ENCODE data around the gene SCUBE1.

Gene SCUBE1

DNA sequence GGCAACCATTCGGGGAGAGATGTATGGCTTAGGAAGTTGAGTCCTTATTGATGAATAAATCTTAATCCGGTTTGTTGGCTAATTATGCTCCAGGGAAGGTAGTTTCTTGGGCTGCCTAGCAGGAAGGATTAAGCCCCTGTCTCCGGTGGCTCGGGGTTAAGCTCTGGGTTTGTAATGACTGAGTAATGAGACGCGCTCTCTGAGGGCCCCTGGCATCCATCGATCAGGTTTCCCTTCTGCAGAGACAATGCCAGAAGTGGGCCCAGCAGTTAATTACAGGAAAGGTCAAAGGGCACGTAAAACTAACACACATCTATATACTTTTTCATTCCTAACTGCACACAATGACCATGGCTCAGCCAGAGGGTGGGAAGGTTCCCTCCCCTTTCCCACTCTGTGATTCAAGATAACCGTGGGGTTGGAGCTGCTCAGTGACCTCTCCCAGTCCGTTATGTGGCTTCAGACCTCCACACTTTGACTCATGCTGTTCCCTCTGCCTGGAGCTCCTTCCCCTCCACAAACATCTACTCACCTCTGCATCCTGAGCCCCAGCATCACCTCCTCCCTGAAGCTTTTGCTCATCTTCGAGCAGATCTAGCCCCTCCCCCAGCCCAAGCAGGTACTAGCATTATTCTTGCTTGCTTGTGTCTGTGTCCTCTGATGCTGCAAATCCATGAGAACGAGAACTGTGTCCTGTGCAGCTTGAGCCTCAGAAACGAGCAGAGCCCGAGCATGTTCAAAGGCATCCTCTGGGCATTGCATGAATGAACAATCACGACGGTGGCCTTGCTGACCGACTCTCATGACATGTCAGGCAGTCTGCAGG lies 16.6 kb downstream of the SCUBE1 start:
- no peak for DNase-seq (ENCODE audit: low spot score)

DNA sequence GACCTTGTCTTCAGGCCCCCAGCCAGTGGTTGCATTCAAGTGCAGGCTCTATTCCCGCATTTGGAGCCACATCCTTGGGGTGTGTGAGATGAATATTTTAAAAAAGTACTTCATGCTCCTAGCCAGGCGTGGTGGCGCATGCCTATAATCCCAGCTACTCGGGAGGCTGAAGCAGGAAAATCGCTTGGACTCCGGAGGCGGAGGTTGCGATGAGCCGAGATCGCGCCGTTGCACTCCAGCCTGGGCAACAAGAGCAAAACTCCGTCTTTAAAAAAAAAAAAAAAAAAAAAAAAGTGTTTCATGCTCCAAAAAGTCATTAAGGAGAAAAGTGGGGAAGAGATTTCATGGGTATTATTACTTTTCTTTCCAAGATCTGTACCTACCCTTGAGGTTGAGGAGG lies 18.0 kb downstream of the SCUBE1 start:
- DNase-seq (ENCODE audit: low spot score) = no peak

DNA sequence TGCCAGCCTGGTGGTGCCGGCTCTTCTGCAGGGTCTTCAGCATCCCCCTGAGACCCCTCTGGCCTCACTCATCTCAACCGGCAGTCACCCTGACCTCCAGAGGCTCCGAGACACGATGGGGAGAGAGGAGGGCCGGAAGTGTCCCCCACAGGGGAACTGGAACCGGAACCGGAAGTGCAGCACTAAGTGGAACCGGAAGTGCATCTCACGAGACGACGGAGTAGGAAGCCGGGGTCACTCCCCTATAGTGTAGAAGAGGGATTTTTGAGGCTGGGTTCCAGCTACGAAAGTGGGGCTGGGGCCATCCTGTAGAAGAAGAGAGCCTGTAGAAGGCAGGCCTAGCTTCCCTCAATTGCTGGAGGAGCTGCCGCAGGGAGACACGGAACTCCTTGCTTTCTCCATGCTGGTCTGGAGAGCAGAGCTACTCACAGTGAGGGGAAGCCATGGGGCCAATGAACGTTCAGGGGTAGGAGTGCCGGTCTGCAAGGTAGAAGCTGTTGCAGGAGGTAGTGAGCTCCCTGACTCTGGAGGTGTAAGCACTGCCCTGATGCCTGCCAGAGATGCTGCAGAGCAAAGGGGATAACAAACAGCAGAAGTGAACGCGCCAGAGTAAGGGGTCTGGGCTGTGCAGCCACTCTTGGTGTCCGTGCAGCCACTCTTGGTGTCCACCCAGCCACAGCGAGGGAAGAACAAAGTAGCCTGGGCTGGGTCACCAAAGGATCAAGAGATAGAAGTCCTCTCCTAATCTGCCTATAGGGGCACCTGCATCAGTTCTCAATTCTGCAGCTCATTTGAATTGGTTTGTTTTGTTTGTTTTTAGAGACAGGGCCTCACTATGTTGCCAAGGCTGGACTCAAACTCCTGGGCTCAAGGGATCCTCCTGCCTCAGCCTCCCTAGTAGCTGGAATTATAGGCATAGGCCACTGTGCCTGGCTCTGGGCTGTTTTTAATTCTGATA lies 21.9 kb downstream of the SCUBE1 start:
- DNase-seq (ENCODE audit: low spot score) = no peak

DNA sequence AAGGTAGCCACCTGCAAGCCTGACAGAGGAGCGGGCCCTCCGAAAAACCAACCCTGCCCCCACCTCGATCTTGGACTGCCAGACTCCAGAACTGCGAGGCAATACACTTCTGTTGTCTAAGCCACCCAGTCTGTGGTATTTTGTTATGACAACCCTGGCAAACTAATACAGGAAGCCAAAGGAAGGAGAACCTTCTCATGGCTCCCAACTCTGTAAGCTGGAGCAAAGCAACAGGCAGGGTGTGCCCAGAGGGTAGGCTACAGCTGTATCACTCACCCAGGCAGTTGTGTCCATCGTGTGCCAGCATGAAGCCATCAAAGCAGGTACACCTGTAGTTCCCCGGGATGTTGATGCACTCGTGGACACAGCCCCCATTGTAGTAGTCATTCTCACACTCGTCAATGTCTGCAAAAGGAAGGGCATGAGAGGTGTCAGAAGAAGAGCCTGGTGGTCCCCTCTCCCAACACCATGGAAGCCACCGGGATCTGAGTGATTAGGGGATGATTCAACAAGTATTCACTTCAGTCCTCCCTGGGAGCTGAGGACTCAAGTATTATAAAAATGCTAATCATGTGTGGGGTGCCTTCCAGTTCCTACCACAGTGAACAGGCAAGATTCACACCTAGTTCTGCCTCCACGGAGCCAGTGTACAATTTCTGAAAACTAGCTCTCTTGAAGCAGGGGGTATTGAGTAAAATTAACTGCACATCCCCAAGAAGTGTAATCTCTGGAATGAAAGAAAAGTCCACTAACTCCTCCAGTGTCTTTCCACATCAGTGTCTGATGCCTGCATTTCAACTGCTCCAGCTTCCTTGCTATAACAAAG lies 23.3 kb downstream of the SCUBE1 start:
- DNase-seq (ENCODE audit: low spot score) = no peak

DNA sequence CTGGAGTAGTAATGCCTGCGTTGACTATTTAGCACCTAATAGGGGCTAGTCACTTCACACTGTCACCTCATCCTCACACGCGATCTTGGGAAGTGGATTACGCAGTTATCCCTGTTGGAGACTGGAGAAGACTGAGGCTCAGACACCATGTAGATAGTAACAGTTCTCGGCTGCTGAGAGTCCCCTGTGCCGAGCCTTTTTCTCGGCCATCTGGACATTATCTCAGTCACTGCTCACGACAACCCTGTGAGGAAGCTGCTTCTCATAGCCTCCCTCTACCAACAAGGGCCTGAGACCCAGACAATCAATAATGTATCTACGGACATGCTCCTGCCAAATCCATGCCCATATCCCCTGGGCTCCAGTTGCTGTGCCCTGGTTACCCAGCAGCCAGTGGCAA lies 25.9 kb downstream of the SCUBE1 start:
- no peak for DNase-seq (ENCODE audit: low spot score)

DNA sequence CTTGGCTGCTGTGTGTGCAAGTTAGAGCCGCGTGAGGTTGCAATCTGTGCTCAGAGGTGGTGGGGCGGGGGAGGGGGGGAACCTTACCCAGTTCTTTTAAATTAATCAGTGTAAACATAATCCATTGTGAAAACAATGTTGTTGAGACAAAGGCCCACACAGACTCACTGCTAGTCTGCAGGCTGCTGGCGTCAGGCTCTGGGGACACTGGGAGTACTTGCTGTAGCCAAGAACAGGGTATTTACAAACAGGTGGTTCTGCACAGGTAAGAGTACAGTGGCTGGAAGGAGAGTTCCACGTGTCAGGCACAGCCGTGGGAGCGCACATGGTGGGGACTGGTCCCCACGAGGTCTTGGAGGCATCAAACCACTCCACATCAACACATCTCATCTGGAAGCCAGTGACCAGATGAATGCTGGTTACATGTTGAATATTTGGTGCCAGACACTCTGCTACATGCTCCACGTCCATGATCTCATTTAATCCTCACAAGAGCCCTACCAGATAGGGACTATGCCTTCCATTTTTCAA lies 27.4 kb downstream of the SCUBE1 start:
- DNase-seq (ENCODE audit: low spot score) = no peak

DNA sequence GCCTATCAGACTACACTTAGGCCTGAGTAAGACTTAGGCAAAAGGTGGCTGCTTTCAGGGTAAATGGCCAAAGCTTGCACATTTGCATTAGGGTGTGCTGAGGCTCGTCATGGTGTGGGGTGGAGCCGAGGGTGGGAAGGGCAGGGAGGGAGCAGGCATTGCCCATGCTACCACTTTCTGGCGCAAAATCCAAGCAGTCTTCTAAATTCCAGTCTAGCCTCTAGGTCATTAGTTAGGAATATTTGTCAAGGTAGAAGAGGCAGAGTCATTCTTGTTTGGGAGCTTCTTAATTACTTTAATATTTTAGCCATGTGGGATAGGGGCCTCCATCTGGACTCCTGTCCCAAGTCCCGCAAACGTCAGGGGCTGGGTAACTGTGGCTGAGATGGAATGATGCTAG lies 28.6 kb downstream of the SCUBE1 start:
- DNase-seq (ENCODE audit: low spot score) = no peak

DNA sequence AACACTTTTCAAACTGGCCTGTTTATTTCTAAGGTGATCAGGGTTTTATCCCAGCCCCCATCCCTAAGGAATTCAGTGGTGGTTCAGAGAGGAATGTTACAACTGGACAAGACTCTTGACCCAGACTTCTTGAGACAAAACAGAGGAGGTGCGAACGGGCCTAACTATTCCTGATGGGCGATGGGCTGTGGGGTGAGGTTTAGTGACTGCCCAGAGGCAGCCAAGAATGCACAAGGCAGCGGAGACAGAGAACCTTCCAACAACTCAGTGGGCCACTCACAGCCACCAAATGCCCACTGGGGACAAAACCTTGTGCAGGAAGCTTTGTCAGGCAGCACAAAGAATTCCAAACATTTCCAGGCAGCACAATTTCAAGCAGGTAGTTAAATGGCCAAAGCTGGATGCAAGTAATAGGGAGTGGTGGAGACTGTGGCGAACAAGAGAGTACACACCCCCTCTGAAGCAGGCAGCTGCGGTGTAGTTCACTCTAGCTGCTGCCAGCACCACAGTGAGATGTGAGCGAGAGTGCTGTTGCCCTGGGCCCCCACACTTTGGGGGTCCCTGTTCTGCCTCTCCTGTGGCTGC lies 29.2 kb downstream of the SCUBE1 start:
- no peak for DNase-seq (ENCODE audit: low spot score)

DNA sequence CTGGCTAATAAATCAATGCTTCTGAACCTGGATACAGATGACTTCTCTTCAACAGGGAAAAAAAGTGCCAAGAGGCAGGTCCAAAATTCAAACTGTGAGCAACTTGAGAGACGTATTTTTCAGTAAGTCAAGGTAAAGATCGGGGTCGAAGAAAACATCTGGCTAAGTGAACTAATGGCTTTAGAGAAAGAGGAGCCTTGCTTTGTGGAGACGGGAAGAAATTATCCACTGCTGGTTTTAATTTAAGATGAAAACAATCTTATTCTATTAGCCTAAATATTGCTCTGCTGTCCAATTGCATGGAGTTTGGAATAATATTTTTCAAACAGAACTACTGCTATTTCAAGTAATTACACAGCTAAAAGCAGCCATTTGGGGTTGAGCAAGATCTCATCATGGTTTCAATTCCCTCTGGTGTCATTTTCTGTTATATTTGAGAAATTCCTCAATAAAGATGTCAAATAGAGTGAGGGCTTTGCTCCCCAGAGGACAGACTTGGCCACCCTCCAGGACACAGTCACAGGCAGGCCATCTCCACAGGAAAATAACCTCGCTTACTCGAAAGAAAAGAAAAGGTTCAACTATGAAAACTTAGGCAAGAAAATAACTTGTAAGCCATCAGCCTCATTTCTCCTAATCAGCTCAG lies 29.8 kb downstream of the SCUBE1 start:
- no peak for DNase-seq (ENCODE audit: low spot score)

DNA sequence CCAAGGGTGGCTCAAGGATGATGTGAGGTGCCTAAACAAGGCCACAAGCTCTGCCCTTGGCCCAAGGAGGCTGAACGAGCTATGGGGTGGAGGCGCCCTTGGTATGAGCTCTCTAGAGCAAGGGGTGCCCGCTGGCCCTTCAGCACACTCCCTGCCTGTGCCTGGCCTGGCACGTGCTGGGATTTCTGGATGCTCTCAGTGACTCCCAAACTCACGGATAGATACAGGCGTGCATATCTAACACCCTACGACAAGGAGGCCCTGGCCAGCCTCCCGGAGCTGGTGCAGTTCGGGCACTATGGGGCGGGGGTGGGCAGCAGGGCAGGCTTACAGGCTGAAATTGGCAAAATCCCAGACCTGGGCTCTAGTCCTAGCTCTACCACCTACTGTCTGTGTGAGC lies 30.6 kb downstream of the SCUBE1 start:
- no peak for DNase-seq (ENCODE audit: low spot score)

DNA sequence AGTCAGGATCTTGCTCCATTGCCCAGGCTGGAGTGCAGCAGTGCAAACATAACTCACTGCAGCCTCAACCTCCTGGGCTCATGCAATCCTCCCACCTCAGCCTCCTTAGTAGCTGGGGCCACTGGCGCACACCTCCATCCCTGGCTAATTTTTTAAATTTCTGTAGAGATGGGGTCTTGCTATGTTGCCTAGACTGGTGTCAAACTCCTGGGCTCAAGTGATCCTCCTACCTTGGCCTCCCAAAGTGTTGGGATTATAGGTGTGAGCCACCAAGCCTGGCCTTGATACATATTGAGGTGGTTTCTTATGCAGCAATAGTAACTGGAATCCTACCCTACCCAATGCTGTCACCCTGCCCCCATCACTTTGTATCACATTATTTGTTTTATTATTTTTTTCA lies 32.4 kb downstream of the SCUBE1 start:
- no peak for DNase-seq (ENCODE audit: low spot score)

DNA sequence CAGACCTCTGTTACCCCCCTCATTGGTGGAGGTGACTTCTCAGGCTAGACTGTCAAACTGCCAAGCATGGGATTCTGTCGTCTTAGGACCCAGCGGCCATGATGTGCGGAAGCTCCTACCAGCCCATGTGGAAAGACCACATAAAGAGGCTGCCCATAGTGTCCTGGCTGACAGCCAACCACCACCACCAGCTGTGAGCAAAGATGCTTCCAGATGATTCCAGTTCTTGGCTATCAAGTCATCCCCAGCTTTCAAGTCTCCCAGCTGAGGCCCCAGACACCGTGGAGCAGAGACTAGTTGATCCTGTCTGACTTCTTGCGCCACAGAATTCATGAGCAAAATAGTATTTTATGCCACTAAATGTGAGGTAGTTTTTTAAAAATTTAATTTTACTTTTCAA lies 32.9 kb downstream of the SCUBE1 start:
- no peak for DNase-seq (ENCODE audit: low spot score)

DNA sequence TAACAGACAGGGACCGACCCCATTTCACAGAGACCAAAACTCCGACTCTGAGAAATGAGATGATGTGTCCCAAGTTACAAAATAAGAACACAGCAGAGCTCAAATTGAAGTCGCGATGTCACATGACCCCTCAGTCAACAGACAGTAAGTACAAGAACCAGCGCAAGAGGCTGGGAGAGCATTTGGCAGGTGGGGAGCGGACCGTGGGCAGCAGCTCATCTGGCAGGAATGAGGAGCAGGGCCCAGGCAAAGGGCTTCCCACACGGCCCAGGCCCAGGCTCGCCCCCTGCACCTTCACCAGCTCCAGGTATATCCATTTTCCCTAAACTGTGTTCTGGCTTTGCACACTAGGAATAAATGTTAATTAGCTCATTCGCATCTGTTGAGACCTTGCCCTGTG lies 34.3 kb downstream of the SCUBE1 start:
- no peak for DNase-seq (ENCODE audit: low spot score)

DNA sequence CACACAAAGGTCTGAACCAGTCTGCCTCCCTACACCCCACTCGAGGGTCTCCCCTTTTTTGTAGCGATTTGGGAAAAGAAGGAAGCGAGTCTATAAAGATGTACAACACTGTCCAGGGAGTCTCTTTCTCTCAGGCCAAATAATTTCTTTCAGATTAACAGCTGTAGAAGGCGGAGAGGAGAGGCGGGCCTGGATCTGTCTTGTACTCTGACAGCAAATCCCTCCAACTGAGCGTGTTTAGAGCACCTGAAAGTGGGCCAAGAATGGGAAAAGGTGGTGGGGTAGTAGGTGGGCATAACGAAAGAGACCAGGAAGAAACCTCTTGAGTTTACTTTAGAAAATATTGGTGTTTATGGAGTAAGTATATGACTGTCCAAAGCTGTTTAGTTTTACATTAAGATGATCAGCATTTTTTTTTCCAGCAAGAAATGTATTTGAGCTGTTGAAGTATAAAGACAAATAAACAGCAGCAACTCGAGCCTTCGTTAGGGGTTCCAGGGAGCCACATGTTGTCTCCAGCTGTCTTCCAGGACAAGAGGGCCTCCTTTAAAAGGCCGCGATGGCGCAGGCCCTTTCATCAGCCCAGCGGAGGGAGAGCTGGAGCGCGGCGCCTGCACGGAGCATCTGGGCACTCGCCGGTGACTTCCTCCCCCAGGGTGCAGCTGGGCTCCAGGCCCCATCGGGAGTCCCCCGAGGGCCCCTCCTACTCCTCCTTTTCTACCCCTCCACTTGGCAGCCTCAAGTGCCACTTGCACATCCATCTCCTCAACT lies 34.9 kb downstream of the SCUBE1 start:
- no peak for DNase-seq (ENCODE audit: low spot score)

DNA sequence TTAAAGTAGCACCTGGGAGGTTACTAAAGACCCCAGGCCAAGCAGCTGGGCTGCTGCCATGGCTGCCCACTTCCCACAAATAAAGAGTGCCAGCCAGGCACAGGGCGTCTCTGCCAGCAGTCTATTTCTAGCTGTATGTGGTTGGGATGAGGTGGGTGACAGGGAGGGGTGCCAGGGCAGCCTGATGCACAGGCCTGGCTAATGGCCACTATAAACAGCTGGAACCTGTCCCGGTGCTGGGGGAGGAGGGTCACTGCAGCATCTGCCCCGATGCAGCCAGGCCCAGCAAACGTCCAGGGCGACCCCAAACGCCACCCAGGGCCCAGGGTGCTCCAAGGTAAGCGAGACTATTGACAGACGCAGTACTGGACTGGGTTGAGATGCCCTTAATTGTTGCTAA lies 37.4 kb downstream of the SCUBE1 start:
- no peak for DNase-seq (ENCODE audit: low spot score)

DNA sequence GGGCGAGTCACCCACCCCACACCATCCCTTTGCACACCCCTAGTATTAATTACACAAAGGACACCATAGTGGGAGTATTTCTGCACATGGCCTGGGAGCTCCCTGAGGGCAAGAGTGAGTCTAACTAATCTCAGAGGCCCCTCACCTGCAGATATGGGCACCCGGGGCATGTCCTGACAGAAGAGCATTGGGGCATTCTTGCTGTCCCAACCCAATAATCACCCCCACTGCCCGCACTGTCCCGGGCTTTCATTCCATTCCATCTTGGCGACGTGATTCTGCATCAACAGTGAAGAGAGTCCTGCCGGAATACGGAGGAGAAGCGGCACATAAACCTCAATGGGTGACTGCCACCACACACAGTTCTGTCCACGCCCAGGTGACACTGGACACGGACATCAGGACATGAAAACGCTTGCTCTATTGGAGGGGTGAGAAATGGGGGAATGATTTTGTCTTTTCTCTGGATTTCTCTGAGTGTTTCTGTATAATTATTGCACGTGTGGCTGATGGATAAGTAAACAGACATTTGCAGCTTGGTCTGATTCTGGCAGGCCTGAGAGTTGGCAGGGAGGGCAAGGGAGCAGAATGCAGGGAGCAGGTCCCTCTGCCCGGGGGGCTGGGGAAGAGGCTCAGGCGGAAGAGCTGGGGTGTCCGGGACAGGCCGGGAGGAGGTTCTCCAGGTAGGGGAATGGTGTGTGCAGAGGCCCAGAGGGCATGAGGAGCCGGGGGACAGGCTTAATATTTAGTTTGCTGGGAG lies 38.2 kb downstream of the SCUBE1 start:
- DNase-seq (ENCODE audit: low spot score) = no peak

DNA sequence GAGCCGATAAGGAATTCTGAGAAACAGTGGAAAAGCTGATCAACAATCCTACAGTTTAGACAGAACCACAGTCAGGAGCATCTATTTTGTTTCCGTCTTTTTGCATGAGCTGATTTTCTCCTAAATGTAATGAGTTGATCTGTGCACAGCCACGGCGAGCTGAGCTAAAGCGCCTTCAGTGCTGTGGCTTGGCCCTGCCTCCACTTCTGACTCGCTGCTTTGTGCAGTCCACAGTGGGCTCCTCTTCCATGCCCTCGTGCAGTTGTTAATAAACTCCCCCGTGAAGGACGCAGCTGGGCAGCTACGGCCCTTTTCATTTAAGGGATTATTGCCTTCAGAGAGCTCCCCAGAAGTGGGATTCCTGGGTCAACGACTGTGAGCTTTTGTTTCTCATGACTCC lies 39.4 kb downstream of the SCUBE1 start:
- no peak for DNase-seq (ENCODE audit: low spot score)

DNA sequence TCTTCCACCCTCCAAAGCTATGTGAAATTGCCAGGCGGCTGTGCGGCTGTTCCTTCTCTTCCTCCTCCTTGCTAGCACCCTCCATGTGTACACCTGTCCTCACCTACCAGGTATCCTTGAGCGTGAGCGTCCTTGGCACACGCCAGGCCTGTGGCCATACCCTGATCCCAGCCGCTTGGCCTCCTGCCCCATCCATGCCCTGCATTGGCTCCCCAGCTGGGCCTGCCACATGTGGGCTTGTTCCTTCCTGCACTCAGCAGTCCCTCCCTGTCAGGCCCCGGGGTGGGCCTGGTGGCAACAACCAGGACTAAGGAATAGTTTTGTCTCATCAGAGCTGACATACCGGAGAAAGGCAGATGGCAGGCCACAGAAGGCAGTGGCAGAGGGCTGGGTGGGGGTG lies 40.0 kb downstream of the SCUBE1 start:
- DNase-seq (ENCODE audit: low spot score) = no peak

DNA sequence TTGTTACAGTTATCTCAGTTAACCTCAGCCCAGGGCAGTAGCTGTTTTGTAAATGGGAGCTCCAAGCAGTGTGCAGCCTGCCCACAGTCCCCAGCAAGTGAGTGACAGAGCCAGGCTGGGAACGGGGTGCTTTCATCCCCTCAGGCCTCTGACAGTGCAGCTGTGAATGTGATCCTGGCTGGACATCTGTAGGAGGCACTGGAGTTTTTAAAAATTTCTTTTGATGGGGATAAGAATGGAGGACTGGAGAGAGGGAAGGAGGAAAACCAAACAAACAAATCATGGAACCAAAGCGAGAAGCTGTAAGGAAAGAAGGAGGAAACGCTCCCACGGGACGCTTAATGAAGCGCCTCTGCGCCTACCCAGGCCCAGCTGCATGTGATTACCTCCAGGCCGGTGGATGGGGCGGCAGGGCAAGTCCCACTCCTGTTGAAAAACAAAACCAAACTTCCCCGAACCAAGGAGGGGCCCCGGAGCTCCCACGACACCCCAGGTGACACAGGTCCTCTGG lies 40.6 kb downstream of the SCUBE1 start:
- DNase-seq (ENCODE audit: low spot score) = no peak
